Measurements from ENCODE around the gene HSD17B3.
A peak's percentile ranks its signal among the peaks of the same experiment; 100 is the strongest.

HSD17B3 gene

GRCh38 chr9:96232539-96233241 lies 69.3 kb downstream of the HSD17B3 start:
- peak; percentile 50 for DNase-seq

- DNase-seq: no peak
Observed at GRCh38 chr9:96232164-96232538, 69.8 kb downstream of the HSD17B3 start.

GRCh38 chr9:96230002-96230401 lies 72.0 kb downstream of the HSD17B3 start:
- no peak for DNase-seq

GRCh38 chr9:96222132-96222531 lies 79.8 kb downstream of the HSD17B3 start:
- DNase-seq: no peak

GRCh38 chr9:96219900-96220257 lies 82.1 kb downstream of the HSD17B3 start:
- no peak for DNase-seq

GRCh38 chr9:96219026-96219899 lies 82.7 kb downstream of the HSD17B3 start:
- peak; percentile 67 for DNase-seq

GRCh38 chr9:96217754-96218693 lies 84.0 kb downstream of the HSD17B3 start:
- peak; percentile 91 for DNase-seq

- no peak for DNase-seq
Observed at GRCh38 chr9:96217294-96217707, 84.7 kb downstream of the HSD17B3 start.

- DNase-seq: no peak
Observed at GRCh38 chr9:96216583-96216982, 85.4 kb downstream of the HSD17B3 start.

- no peak for DNase-seq
Observed at GRCh38 chr9:96215841-96216240, 86.1 kb downstream of the HSD17B3 start.

- DNase-seq: no peak
Observed at GRCh38 chr9:96214635-96215034, 87.3 kb downstream of the HSD17B3 start.

GRCh38 chr9:96209407-96210271 lies 92.3 kb downstream of the HSD17B3 start:
- no peak for DNase-seq

- DNase-seq: no peak
Observed at GRCh38 chr9:96206156-96206751, 95.7 kb downstream of the HSD17B3 start.

- no peak for DNase-seq
Observed at GRCh38 chr9:96204853-96205252, 97.1 kb downstream of the HSD17B3 start.

GRCh38 chr9:96203867-96204501 lies 98.0 kb downstream of the HSD17B3 start:
- peak; percentile 27 for DNase-seq

GRCh38 chr9:96202971-96203780 lies 98.8 kb downstream of the HSD17B3 start:
- no peak for DNase-seq

- DNase-seq: no peak
Observed at GRCh38 chr9:96201140-96201539, 100.8 kb downstream of the HSD17B3 start.

- no peak for DNase-seq
Observed at GRCh38 chr9:96199006-96199405, 103.0 kb downstream of the HSD17B3 start.

GRCh38 chr9:96195541-96195940 lies 106.4 kb downstream of the HSD17B3 start:
- no peak for DNase-seq

GRCh38 chr9:96193236-96193755 lies 108.7 kb downstream of the HSD17B3 start:
- DNase-seq: no peak

Data from stimulated activated CD8-positive, alpha-beta memory T cell treated with anti-CD3 and anti-CD28 coated beads, Interleukin-4, amount 100 ng/mL, for 48 hours (primary cell).